Omental fat pad (tissue), 4 donors: ENCODE measurements around the gene DHRSX. TPM values are rescaled to one million over a fixed set of nuclear protein-coding genes. Genes with fewer than 3 reads are reported as not detected.
A peak's percentile ranks its signal among the peaks of the same experiment; 100 is the strongest.

Experiments used
- ATAC-seq: fragments of 150-250 bp; one replicate; pipeline ENCODE4 v1.9.1; 2016; ENCODE audit warnings: mild to moderate bottlenecking, moderate library complexity; ENCODE audit not compliant: low FRiP score
- DNase-seq: peaks from one replicate; pipeline ENCODE4 v3.0.0-alpha.2; 2019; ENCODE audit warnings: low spot score
- total RNA-seq, 4 donors: library from RNA; depleted of rRNA; stranded (reverse); fragments of >200 nt; gene quantifications; one replicate each; pipeline ENCODE4 v1.1.0, GENCODE V29; 2016
- TF ChIP-seq, protein P1 (sequence below), 3 donors: fragments of 450-650 bp; IDR thresholded peaks; one replicate each; pipeline ENCODE4 v1.5.1; 2016 to 2017; ENCODE audit warnings: antibody characterized with exemption in 3 of 3, mild to moderate bottlenecking in 3 of 3, moderate library complexity in 2 of 3

Gene DHRSX
- total RNA-seq, 4 donors from 2014 or later = 18.6 to 34.2 (median 21.4) TPM

DNA sequence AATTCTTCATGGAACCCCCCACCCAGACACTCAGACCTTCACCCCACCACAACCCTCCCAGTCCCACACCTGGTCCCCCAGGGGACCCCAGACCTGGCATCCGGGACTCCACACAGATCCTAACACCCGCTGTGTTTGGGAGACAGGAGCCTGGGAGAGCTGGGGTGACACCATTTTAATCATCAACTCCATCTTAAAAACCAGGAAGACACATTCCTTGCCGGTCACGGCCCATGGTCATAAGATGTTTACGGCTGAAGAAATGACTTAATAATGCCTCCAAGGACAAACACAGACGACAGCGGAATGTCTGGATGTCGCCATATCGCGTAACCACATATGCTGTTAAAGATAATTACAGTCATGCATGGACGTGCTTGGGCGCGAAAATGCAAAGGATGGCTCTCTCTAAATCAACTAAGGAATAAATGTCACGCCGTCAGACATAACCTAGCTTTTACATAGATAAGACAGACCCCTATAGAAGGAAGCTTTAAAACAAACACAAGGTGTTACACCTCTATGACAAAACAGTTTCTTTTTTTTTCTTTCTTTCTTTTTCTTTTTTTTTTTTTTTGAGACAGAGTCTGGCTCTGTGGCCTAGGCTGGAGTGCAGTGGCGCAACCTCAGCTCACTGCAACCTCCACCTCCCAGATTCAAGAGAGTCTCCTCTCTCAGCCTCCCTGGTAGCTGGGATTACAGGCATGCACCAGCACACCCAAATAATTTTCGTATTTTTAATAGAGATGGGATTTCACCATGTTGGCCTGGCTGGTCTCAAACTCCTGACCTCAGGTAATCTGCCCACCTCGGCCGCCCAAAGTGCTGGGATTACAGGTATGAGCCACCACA lies 2.1 kb upstream of the DHRSX start:
- TF ChIP-seq, protein P1, sequence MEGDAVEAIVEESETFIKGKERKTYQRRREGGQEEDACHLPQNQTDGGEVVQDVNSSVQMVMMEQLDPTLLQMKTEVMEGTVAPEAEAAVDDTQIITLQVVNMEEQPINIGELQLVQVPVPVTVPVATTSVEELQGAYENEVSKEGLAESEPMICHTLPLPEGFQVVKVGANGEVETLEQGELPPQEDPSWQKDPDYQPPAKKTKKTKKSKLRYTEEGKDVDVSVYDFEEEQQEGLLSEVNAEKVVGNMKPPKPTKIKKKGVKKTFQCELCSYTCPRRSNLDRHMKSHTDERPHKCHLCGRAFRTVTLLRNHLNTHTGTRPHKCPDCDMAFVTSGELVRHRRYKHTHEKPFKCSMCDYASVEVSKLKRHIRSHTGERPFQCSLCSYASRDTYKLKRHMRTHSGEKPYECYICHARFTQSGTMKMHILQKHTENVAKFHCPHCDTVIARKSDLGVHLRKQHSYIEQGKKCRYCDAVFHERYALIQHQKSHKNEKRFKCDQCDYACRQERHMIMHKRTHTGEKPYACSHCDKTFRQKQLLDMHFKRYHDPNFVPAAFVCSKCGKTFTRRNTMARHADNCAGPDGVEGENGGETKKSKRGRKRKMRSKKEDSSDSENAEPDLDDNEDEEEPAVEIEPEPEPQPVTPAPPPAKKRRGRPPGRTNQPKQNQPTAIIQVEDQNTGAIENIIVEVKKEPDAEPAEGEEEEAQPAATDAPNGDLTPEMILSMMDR (IDR thresholded peaks at IDR 0.05) = no peak
- DNase-seq (no peak), ATAC-seq (no peak)

DNA sequence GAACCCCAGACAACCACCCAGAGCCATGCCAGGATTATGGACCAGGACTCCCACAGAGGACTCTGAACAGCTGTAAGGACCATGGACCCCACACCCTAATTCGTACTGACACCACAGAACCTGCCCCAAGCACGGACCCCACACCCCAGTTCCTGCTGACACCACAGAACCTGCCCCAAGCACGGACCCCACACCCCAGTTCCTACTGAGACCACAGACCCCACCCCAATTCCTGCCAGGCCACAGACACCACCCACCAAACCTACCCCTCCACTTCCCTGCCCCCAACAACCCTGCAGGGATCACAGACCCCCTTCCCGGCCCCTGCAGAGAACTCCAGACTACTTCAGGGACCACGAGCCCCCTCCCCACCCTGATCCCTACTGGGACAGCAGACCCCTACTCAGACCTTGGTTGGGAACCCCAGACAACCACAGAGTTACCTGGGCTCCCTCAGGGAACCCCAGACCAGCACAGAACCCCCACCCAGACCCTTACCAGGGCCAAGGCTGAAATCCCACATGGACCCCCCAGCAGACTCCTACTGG lies 1.4 kb upstream of the DHRSX start:
- TF ChIP-seq, protein P1 (IDR thresholded peaks at IDR 0.05) = no peak
- ATAC-seq (peak; percentile 5), DNase-seq (no peak)

DNA sequence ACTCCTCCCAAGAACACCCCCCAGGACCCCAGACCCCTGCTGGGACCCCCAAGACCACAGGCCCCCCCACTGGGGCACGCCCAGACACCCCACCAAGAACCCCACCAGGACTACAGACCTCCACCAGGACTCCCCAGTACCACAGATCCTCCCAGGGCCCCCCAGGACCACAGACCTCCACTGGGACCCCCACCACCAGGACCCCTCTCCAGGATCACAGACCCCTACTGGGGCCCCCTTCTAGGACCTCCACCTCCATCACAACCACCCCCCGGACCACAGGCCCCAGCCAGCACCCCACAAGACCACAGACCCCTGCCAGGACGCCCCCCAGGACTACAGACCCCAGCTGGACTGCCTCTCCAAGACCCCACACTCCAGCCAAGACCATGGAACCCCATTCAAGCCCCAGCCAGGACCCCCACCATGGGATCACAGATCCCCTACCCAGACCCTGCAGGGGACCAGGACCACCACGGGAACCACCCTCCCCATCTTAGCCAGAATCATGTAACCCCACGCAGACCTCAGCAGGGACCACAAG lies 855 bp upstream of the DHRSX start:
- ATAC-seq (no peak), DNase-seq (no peak)
- TF ChIP-seq, protein P1 (IDR thresholded peaks at IDR 0.05) = no peak

DNA sequence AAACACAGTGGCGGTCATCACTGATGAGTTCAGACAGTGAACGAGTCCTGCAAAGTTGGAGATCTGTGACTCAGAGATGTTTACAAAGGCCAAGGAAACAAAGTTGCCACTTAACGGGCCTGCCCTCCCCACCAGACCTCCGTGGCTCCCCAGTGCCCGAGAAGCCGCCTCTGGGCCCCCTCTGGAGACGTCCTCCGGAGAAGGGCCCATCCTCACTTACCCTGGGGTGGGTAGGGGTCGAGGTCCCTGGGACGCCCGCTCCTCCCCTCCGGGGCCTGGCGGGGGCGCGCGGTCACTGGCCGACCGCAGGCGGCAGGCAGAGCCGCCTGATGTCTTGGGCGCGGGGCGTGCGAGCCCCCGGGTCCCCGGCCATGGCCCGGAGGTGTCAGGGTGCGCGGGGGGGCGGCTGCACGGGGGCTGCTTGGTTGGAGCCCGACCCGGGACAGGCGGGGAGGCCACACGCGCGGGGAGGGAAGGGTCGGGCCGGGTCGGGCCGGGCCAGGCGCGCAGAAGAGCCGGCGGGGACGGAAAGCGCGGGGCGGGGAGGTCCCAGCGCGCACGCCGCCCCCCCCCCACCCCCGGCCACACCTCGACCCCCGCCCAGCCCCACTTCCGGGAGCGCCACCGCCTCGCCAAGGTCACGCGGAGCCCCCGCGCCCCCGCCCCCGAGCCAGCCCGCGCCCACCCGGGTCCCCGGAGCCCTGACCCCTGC lies 529 bp downstream of the DHRSX start:
- peak; percentile 62 for ATAC-seq
- DNase-seq = no peak

DNA sequence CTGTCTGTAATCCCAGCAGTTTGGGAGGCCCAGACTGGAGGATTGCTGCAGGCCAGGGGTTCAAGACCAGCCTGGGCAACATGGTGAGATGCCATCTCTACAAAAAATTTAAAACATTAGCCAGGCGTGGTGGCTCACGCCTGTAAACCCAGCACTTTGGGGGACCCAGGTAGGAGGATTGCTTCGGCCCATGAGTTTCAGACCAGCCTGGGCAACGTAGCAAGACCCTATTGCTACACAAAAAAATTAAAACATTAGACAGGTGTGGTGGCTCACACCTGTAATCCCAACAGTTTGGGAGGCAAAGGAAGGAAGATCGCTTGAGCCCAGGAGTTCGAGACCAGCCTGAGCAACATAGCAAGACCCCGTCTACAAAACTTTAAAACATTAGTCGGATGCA lies 1.3 kb downstream of the DHRSX start:
- DNase-seq (no peak), ATAC-seq (no peak)
- TF ChIP-seq, protein P1 (IDR thresholded peaks at IDR 0.05) = no peak

More for the DNA sequence above, 529 bp downstream of the DHRSX start:
- TF ChIP-seq, protein P1 (IDR thresholded peaks at IDR 0.05) = no peak

DNA sequence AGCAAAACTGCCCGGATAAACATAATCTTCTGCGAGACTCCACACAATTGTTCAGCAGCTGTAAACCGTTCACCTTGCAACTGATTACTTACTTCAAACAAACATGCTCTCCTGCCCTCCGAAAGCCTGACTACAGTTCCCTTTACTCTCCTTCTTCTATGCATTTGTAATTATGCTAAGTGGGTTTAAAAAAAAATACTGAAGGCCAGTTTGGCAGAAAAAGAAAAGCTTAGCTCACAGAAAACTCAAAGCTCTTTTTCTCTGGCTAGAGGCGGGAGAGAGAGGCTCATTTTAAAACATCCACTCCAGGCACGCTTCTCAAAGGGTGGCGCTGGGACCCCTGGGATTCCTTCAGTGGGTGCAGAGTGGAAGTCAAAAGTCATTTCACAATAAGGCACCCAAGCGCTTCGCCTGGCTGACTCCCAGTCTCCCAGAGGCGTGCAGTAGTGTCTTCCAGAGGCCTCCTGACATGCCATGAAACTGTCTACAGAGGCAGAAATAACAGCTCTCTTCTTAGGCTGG lies 1.9 kb downstream of the DHRSX start:
- no peak for ATAC-seq
- DNase-seq = no peak
- TF ChIP-seq, protein P1 (IDR thresholded peaks at IDR 0.05) = no peak
